GM12874 (cell line): ENCODE measurements around the gene PTPN1.

ENCODE experiments used
- CTCF ChIP-seq: IDR thresholded peaks from 2 replicates; pipeline ENCODE4 v1.5.1; 2011; ENCODE audit warnings: low read depth, mild to moderate bottlenecking, control low read depth, low read length, moderate library complexity; ENCODE audit not compliant: insufficient read depth

PTPN1 gene

GRCh38 chr20:50590348-50590664 lies 80.1 kb downstream of the PTPN1 start:
- TF ChIP-seq CTCF = no peak

DNA sequence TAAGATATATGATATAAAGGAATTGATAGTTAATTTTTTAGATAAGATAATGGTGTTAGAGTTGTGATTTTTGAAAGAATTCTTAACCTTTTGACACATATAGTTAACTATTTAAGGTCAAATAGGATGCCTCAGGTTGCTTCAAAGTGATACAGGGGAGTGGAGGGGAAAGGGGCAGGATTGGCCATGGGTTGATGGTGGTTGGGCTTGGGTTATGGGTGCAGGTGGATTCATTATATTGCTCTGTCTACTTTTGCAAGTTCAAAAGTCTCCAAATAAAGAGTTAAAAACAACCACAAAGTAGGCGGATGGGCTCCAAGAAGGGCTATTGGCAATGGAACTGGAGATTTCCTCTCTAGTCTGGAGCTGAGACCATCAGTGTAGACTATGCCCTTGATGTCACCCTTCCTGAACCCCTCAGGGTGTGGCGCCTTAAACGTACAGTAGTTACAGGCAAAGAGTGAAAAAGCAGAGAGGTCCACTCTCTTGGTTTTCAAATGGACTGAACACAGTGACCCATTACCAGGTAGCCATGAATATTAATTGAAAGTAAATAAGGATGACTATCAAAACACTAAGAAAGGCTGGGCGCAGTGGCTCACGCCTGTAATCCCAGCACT lies 81.2 kb downstream of the PTPN1 start:
- no peak for TF ChIP-seq CTCF

DNA sequence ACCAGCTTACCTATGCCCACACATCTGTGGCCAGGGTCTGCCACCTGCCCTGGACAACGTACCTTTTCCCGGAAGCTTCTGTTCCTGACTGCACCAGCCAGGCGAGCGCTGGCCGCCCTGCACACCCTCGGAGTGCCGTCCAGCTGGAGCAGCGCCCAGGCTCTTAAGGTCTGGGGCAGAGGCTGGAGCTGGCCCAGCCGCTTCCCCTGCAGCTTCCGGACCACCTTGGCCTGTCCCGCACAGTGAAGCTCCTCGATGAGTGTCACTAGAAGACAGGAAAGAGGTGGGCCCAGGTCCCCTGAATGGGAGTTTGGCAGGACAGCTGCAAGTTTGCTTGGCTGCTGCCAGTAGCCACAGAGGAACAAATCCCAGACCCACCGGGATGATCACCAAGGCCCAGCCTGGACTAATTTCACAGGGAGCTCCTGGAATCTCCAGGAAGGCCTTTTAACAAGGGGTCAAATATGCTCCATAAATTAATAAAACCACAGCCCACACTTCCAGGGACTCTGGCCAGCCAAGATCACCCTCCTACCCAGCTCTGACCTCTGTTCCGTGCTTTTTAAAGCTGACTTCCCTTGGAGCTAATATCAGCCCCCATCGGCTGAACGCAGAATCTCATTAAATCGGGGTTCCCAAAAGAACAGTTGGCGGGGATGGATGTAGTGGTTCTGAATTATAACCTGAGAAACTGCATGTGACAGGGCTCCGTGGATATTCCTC lies 82.3 kb downstream of the PTPN1 start:
- no peak for TF ChIP-seq CTCF

DNA sequence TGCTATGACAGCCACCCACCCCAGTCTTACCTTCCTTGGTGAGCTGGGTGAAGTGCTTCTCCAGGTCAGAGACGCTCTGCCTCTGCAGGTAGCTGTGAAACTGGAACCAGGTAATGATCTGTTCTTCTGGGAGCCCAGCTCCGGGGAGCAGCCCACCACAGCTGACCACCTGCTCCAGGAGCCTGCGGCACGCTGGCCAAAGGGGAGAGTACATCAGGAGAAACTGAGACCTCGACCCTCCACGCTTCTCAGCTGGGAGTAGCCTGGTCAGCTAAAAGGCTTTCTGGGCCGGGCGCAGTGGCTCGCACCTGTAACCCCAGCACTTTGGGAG lies 82.8 kb downstream of the PTPN1 start:
- TF ChIP-seq CTCF = no peak

- no peak for TF ChIP-seq CTCF
Measured at GRCh38 chr20:50594231-50594590, 84.0 kb downstream of the PTPN1 start.

- no peak for TF ChIP-seq CTCF
Measured at GRCh38 chr20:50594591-50595432, 84.6 kb downstream of the PTPN1 start.

- no peak for TF ChIP-seq CTCF
Measured at GRCh38 chr20:50595433-50595895, 85.3 kb downstream of the PTPN1 start.
